ENCODE results near the gene DENND10. TPM values are rescaled to one million over a fixed set of nuclear protein-coding genes. Genes with fewer than 3 reads are reported as not detected.

The DENND10 gene
- total RNA-seq, 1 experiment from 2014 or later: 15.8 TPM

DNA sequence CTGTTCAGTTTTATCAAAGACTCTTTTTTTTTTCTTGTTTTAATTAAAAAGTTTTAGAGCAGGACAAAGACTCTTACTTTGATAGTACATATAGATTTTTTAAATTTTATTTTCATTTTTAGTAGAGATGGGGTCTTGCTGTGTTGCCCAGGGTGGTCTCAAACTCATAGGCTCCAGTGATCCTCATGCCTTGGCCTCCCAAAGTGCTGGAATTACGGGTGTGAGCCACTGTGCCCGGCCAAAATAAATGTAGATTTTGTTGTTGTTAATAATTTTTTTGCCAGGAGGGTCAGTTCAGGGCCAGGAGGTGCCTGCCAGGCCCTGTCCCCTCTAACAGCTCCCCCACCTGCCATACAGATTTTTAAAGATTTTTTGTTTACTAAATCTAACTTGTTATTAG lies 17.0 kb downstream of the DENND10 start:
- no TSS peak for BruUV-seq (replicated peaks)
- CTCF ChIA-PET: no interaction called here
- H3K27me3 Mint-ChIP-seq (ENCODE audit: unreplicated experiment): no peaks in the 10 kb centered on the region
- no peaks in the 10 kb centered on the region for H3K4me1 Mint-ChIP-seq (ENCODE audit: low read depth, unreplicated experiment)
- no peak for DNase-seq
- no peaks in the 10 kb centered on the region for H3K9me3 Mint-ChIP-seq (ENCODE audit: low read depth, unreplicated experiment)
- TF ChIP-seq, protein P1, sequence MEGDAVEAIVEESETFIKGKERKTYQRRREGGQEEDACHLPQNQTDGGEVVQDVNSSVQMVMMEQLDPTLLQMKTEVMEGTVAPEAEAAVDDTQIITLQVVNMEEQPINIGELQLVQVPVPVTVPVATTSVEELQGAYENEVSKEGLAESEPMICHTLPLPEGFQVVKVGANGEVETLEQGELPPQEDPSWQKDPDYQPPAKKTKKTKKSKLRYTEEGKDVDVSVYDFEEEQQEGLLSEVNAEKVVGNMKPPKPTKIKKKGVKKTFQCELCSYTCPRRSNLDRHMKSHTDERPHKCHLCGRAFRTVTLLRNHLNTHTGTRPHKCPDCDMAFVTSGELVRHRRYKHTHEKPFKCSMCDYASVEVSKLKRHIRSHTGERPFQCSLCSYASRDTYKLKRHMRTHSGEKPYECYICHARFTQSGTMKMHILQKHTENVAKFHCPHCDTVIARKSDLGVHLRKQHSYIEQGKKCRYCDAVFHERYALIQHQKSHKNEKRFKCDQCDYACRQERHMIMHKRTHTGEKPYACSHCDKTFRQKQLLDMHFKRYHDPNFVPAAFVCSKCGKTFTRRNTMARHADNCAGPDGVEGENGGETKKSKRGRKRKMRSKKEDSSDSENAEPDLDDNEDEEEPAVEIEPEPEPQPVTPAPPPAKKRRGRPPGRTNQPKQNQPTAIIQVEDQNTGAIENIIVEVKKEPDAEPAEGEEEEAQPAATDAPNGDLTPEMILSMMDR (IDR thresholded peaks at IDR 0.05; ENCODE audit: unreplicated experiment): no peak
- no peak overlapping the region for H3K4me3 Mint-ChIP-seq (ENCODE audit: low read depth, unreplicated experiment)
- H3K27ac Mint-ChIP-seq (ENCODE audit: unreplicated experiment): no peak overlapping the region
- H3K36me3 Mint-ChIP-seq (ENCODE audit: insufficient read depth, unreplicated experiment): peaks cover 7% of the 10 kb centered on the region
- intact Hi-C loops (cut with micrococcal nuclease; ENCODE audit: unreplicated experiment): no loop called here

DNA sequence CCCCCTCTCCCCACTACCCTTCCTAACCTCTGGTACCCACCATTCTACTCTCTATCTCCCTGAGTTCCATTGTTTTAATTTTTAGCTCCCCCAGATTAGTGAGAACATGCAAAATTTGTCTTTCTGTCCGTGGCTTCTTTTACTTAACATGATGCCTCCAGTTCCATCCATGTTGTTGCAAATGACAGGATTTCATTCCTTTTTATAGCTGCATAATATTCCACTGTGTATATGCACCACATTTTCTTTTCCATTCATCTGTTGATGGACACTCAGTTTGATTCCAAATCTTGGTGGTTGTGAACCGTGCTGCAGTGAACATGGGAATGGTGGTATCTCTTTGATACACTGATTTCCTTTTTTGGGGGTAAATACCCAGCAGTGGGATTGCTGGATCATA lies 22.0 kb downstream of the DENND10 start:
- no TSS peak for BruUV-seq (replicated peaks)
- H3K4me1 Mint-ChIP-seq (ENCODE audit: low read depth, unreplicated experiment): no peaks in the 10 kb centered on the region

DNA sequence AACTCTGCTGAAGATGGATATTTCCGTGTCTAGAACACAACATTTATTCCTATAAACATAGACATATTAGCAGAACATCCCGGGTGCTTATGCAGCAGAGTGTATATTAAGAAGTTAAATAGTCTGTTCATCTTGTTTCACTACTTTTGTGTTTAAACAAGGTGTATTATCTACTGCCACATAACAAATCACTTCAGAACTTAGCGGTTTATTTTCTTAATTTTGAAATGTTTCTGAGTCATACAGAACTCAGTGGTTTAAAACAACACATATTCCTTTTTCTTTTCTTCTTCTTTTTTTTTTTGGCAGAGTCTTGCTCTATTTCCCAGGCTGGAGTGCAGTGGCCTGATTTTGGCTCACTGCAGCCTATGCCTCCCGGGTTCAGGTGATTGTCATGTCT lies 25.8 kb downstream of the DENND10 start:
- H3K27me3 Mint-ChIP-seq (ENCODE audit: unreplicated experiment): no peaks in the 10 kb centered on the region
- TF ChIP-seq, protein P1 (IDR thresholded peaks at IDR 0.05; ENCODE audit: unreplicated experiment): no peak
- no peak overlapping the region for H3K4me3 Mint-ChIP-seq (ENCODE audit: low read depth, unreplicated experiment)
- no peaks in the 10 kb centered on the region for H3K4me1 Mint-ChIP-seq (ENCODE audit: low read depth, unreplicated experiment)
- intact Hi-C loops (cut with micrococcal nuclease; ENCODE audit: unreplicated experiment): no loop called here
- BruUV-seq (replicated peaks): no TSS peak
- no peaks in the 10 kb centered on the region for H3K9me3 Mint-ChIP-seq (ENCODE audit: low read depth, unreplicated experiment)
- CTCF ChIA-PET: no interaction called here
- H3K36me3 Mint-ChIP-seq (ENCODE audit: insufficient read depth, unreplicated experiment): peaks cover 22% of the 10 kb centered on the region
- DNase-seq: no peak
- H3K27ac Mint-ChIP-seq (ENCODE audit: unreplicated experiment): no peak overlapping the region

More for the DNA sequence above, 22.0 kb downstream of the DENND10 start:
- H3K9me3 Mint-ChIP-seq (ENCODE audit: low read depth, unreplicated experiment): no peaks in the 10 kb centered on the region
- TF ChIP-seq, protein P1 (IDR thresholded peaks at IDR 0.05; ENCODE audit: unreplicated experiment): no peak
- intact Hi-C loops (cut with micrococcal nuclease; ENCODE audit: unreplicated experiment): no loop called here
- CTCF ChIA-PET: no interaction called here
- H3K4me3 Mint-ChIP-seq (ENCODE audit: low read depth, unreplicated experiment): no peak overlapping the region
- no peak overlapping the region for H3K27ac Mint-ChIP-seq (ENCODE audit: unreplicated experiment)
- H3K36me3 Mint-ChIP-seq (ENCODE audit: insufficient read depth, unreplicated experiment): peaks cover 11% of the 10 kb centered on the region
- H3K27me3 Mint-ChIP-seq (ENCODE audit: unreplicated experiment): no peaks in the 10 kb centered on the region
- DNase-seq: no peak

DNA sequence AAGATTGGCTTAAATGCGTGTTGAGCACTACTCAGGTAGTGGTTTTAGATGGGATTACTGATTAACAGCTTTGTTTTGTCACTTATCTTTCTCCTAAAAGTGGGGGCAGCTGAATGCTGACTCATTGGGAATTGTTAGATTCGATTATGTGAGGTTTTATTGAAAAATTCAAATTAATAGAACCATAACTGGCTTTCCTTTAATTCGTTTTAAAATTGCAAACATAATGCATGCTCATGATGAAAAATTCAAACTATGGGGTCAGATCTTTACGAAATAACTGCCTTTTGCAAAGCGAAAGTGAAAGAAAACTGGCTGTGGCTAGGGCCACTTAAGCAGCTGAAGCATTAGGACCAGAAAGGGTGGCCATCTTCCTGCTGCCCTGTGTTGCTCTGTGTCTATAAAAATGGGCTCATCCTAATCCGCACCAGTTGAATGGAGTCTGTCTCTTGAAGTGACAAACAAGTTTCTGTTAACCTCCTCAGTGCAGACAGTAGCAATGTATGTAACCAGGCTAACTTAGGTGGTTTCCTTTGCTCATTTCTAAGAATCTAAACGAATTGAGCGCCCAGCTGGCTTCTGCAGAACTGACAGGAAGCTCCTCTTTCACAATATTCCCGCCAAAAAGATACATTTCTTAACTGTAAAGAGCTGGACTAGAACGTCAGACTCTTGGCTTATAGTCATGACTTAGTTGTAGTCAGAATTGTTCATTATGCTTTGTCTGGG lies 27.8 kb downstream of the DENND10 start:
- no TSS peak for BruUV-seq (replicated peaks)
- Mint-ChIP-seq H3K27me3 (ENCODE audit: unreplicated experiment) (no peaks in the 10 kb centered on the region), H3K4me3 (ENCODE audit: low read depth, unreplicated experiment) (peak overlapping the region; percentile 36), H3K9me3 (ENCODE audit: low read depth, unreplicated experiment) (no peaks in the 10 kb centered on the region), H3K27ac (ENCODE audit: unreplicated experiment) (no peak overlapping the region), H3K36me3 (ENCODE audit: insufficient read depth, unreplicated experiment) (peaks cover 22% of the 10 kb centered on the region), H3K4me1 (ENCODE audit: low read depth, unreplicated experiment) (no peaks in the 10 kb centered on the region)
- DNase-seq: no peak
- CTCF ChIA-PET: no interaction called here
- TF ChIP-seq, protein P1 (IDR thresholded peaks at IDR 0.05; ENCODE audit: unreplicated experiment): no peak
- intact Hi-C loops (cut with micrococcal nuclease; ENCODE audit: unreplicated experiment): no loop called here
